ENCODE results near the gene NAV1.

Gene NAV1

GRCh38 chr1:201553496-201554189 lies 14.7 kb downstream of the NAV1 start:
- Histone ChIP-seq H3K4me1 (ENCODE audit: insufficient read depth, low read length) (no peaks in the 10 kb centered on the region), H3K36me3 (ENCODE audit: insufficient read depth, low read length) (no peaks in the 10 kb centered on the region), H3K4me3 (ENCODE audit: low read length) (no peak overlapping the region), H3K27me3 (ENCODE audit: insufficient read depth, low read length) (no peaks in the 10 kb centered on the region), H3K9me3 (ENCODE audit: low read length) (no peaks in the 10 kb centered on the region), H2AFZ (ENCODE audit: low read depth, low read length) (no peak overlapping the region)

GRCh38 chr1:201554190-201554600 lies 15.3 kb downstream of the NAV1 start:
- Histone ChIP-seq H3K36me3 (ENCODE audit: insufficient read depth, low read length) (no peaks in the 10 kb centered on the region), H3K4me1 (ENCODE audit: insufficient read depth, low read length) (no peaks in the 10 kb centered on the region), H3K27me3 (ENCODE audit: insufficient read depth, low read length) (no peaks in the 10 kb centered on the region), H3K4me3 (ENCODE audit: low read length) (no peak overlapping the region), H2AFZ (ENCODE audit: low read depth, low read length) (no peak overlapping the region), H3K9me3 (ENCODE audit: low read length) (no peaks in the 10 kb centered on the region)

- no peak overlapping the region for H2AFZ ChIP-seq (ENCODE audit: low read depth, low read length)
- H3K4me3 ChIP-seq (ENCODE audit: low read length) = no peak overlapping the region
- H3K9me3 ChIP-seq (ENCODE audit: low read length) = no peaks in the 10 kb centered on the region
- H3K4me1 ChIP-seq (ENCODE audit: insufficient read depth, low read length) = no peaks in the 10 kb centered on the region
- H3K36me3 ChIP-seq (ENCODE audit: insufficient read depth, low read length) = no peaks in the 10 kb centered on the region
- no peaks in the 10 kb centered on the region for H3K27me3 ChIP-seq (ENCODE audit: insufficient read depth, low read length)
These were observed 16.1 kb downstream of the NAV1 start for GRCh38 chr1:201554789-201555592.

GRCh38 chr1:201555593-201555945 lies 16.6 kb downstream of the NAV1 start:
- Histone ChIP-seq H3K4me3 (ENCODE audit: low read length) (no peak overlapping the region), H3K9me3 (ENCODE audit: low read length) (no peaks in the 10 kb centered on the region), H3K4me1 (ENCODE audit: insufficient read depth, low read length) (no peaks in the 10 kb centered on the region), H3K36me3 (ENCODE audit: insufficient read depth, low read length) (no peaks in the 10 kb centered on the region), H3K27me3 (ENCODE audit: insufficient read depth, low read length) (no peaks in the 10 kb centered on the region), H2AFZ (ENCODE audit: low read depth, low read length) (no peak overlapping the region)

- H3K27me3 ChIP-seq (ENCODE audit: insufficient read depth, low read length) = no peaks in the 10 kb centered on the region
- no peaks in the 10 kb centered on the region for H3K9me3 ChIP-seq (ENCODE audit: low read length)
- no peaks in the 10 kb centered on the region for H3K4me1 ChIP-seq (ENCODE audit: insufficient read depth, low read length)
- H2AFZ ChIP-seq (ENCODE audit: low read depth, low read length) = no peak overlapping the region
- H3K36me3 ChIP-seq (ENCODE audit: insufficient read depth, low read length) = no peaks in the 10 kb centered on the region
- H3K4me3 ChIP-seq (ENCODE audit: low read length) = no peak overlapping the region
These were observed 18.1 kb downstream of the NAV1 start for GRCh38 chr1:201556841-201557571.

GRCh38 chr1:201557572-201557958 lies 18.6 kb downstream of the NAV1 start:
- Histone ChIP-seq H3K9me3 (ENCODE audit: low read length) (no peaks in the 10 kb centered on the region), H3K36me3 (ENCODE audit: insufficient read depth, low read length) (no peaks in the 10 kb centered on the region), H3K27me3 (ENCODE audit: insufficient read depth, low read length) (no peaks in the 10 kb centered on the region), H3K4me3 (ENCODE audit: low read length) (no peak overlapping the region), H2AFZ (ENCODE audit: low read depth, low read length) (no peak overlapping the region), H3K4me1 (ENCODE audit: insufficient read depth, low read length) (no peaks in the 10 kb centered on the region)

- H2AFZ ChIP-seq (ENCODE audit: low read depth, low read length) = peak overlapping the region; percentile 43
- no peaks in the 10 kb centered on the region for H3K4me1 ChIP-seq (ENCODE audit: insufficient read depth, low read length)
- no peaks in the 10 kb centered on the region for H3K36me3 ChIP-seq (ENCODE audit: insufficient read depth, low read length)
- no peak overlapping the region for H3K4me3 ChIP-seq (ENCODE audit: low read length)
- no peaks in the 10 kb centered on the region for H3K9me3 ChIP-seq (ENCODE audit: low read length)
- no peaks in the 10 kb centered on the region for H3K27me3 ChIP-seq (ENCODE audit: insufficient read depth, low read length)
These were observed 20.8 kb downstream of the NAV1 start for GRCh38 chr1:201559679-201560162.

GRCh38 chr1:201560328-201561194 lies 21.6 kb downstream of the NAV1 start:
- Histone ChIP-seq H3K4me3 (ENCODE audit: low read length) (no peak overlapping the region), H2AFZ (ENCODE audit: low read depth, low read length) (no peak overlapping the region), H3K27me3 (ENCODE audit: insufficient read depth, low read length) (no peaks in the 10 kb centered on the region), H3K4me1 (ENCODE audit: insufficient read depth, low read length) (no peaks in the 10 kb centered on the region), H3K9me3 (ENCODE audit: low read length) (no peaks in the 10 kb centered on the region), H3K36me3 (ENCODE audit: insufficient read depth, low read length) (no peaks in the 10 kb centered on the region)

DNA sequence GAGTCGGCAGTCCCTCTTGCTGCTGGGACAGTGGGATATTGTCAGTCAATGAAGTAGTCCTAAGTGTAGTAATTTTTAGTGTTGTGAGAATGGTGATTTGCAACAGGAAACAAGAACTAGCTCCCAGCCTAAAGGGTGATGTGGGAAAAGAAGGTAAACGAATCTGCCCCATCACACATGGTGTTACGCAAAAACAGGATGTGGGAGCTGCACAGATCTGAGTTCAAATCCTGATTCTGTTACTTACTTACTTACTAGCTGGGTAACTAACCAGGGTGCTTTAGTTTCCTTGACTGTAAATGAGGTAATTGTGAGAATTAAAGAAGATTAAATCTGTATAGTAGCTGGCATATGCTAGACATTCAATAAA lies 22.3 kb downstream of the NAV1 start:
- Histone ChIP-seq H3K27me3 (ENCODE audit: insufficient read depth, low read length) (no peaks in the 10 kb centered on the region), H3K4me3 (ENCODE audit: low read length) (no peak overlapping the region), H2AFZ (ENCODE audit: low read depth, low read length) (no peak overlapping the region), H3K4me1 (ENCODE audit: insufficient read depth, low read length) (no peaks in the 10 kb centered on the region), H3K36me3 (ENCODE audit: insufficient read depth, low read length) (no peaks in the 10 kb centered on the region), H3K9me3 (ENCODE audit: low read length) (no peaks in the 10 kb centered on the region)

DNA sequence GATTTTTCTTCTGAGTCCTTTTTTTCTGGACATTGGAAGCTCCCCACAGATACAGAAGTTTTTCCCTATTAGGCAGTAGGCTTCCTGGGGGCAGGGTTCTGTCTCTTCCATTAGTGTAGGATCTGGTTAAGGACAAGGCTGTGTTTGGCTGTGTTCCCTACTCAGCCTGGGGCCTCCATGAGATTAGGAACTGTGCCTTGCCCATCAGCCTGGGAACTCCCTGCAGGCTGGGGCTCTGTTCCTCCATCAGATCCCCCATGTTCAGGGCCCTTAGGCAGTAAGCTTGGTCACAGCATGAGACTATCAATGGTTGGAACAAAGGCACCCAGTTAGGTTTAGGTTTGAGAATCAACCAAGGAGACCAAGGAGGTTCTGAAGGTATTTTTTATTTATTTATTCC lies 22.7 kb downstream of the NAV1 start:
- no peaks in the 10 kb centered on the region for H3K36me3 ChIP-seq (ENCODE audit: insufficient read depth, low read length)
- no peaks in the 10 kb centered on the region for H3K27me3 ChIP-seq (ENCODE audit: insufficient read depth, low read length)
- H2AFZ ChIP-seq (ENCODE audit: low read depth, low read length) = no peak overlapping the region
- no peak overlapping the region for H3K4me3 ChIP-seq (ENCODE audit: low read length)
- H3K4me1 ChIP-seq (ENCODE audit: insufficient read depth, low read length) = no peaks in the 10 kb centered on the region
- H3K9me3 ChIP-seq (ENCODE audit: low read length) = no peaks in the 10 kb centered on the region

- Histone ChIP-seq H3K36me3 (ENCODE audit: insufficient read depth, low read length) (no peaks in the 10 kb centered on the region), H3K4me1 (ENCODE audit: insufficient read depth, low read length) (no peaks in the 10 kb centered on the region), H3K9me3 (ENCODE audit: low read length) (no peaks in the 10 kb centered on the region), H2AFZ (ENCODE audit: low read depth, low read length) (no peak overlapping the region), H3K27me3 (ENCODE audit: insufficient read depth, low read length) (no peaks in the 10 kb centered on the region), H3K4me3 (ENCODE audit: low read length) (no peak overlapping the region)
These were observed 23.3 kb downstream of the NAV1 start for GRCh38 chr1:201562257-201562656.

- Histone ChIP-seq H3K4me3 (ENCODE audit: low read length) (no peak overlapping the region), H3K4me1 (ENCODE audit: insufficient read depth, low read length) (no peaks in the 10 kb centered on the region), H3K9me3 (ENCODE audit: low read length) (no peaks in the 10 kb centered on the region), H2AFZ (ENCODE audit: low read depth, low read length) (no peak overlapping the region), H3K27me3 (ENCODE audit: insufficient read depth, low read length) (no peaks in the 10 kb centered on the region), H3K36me3 (ENCODE audit: insufficient read depth, low read length) (no peaks in the 10 kb centered on the region)
These were observed 23.9 kb downstream of the NAV1 start for GRCh38 chr1:201562659-201563405.
